IPS-18a (cell line): Measurements from ENCODE around the gene ZSCAN10.

Experiments used
- H3K27ac ChIP-seq: one replicate; pipeline ENCODE4 v1.5.1; 2013; ENCODE audit warnings: low read length
- H3K27me3 ChIP-seq: one replicate; pipeline ENCODE4 v1.6.1; 2013; ENCODE audit warnings: mild to moderate bottlenecking, low read length; ENCODE audit not compliant: control insufficient read depth, insufficient read depth
- H3K36me3 ChIP-seq: one replicate; pipeline ENCODE4 v1.6.1; 2013; ENCODE audit warnings: low read depth, low read length; ENCODE audit not compliant: control insufficient read depth
- H3K4me1 ChIP-seq: one replicate; pipeline ENCODE4 v1.6.1; 2013; ENCODE audit warnings: low read depth, low read length; ENCODE audit not compliant: control insufficient read depth
- H3K4me3 ChIP-seq: one replicate; pipeline ENCODE4 v1.5.1; 2013; ENCODE audit warnings: low read length
- H3K9ac ChIP-seq: one replicate; pipeline ENCODE4 v1.6.1; 2013; ENCODE audit warnings: mild to moderate bottlenecking, low read length, moderate library complexity
- H3K9me3 ChIP-seq: one replicate; pipeline ENCODE4 v1.6.1; 2013; ENCODE audit warnings: low read depth, low read length; ENCODE audit not compliant: control insufficient read depth

Gene ZSCAN10

DNA sequence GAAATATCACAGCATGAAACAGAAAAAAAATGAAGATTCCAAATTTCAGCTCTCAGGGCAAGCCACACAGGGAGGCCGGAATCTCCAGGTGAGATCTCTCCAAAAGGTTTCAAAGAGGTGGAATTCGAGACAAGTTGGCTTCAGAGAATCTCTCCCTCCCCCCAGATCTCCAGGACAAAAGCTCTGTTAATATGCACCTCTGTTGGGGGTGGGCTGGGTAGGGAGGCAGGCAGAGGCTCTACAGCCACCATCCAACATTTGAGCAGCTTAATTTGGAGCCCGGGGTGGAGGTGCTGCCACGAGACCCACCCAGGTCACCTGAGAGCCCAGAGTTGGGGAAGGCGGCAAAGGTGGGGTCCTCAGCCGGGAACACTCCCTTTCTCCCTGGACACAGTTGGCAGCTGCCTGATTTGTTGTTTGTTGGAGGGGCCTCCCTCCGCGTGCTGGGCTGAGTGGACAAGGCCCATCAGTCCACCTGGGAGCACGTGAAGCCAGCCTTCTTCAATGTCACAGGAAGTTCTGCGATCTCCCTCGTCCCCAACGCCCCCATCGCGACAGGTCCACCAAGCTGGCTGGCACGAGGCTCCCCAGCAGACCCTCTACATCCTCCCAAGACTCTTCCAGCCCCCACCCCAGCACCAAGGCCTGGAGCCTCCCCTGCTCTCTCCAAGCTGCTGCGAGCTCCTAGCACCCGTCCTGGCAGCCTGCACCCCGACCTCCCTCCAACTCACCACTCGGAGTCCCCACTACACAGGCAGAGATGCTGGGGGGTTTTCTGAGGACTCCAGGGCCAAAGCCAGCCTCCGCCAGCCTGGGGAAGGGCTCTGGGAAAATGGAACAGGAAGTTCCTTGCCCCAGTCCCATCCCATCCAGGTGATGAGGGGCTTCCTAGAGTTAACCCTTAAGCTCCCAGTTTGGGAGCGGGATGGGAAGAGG lies at the start of gene ZSCAN10:
ZSCAN10 (minus strand) TSS at position 836 of the 936 bp plus-strand sequence. CDS start 6,357 bp downstream, outside the sequence.
- H3K27ac ChIP-seq: peak within 1 kb of the TSS; percentile 96
- H3K9me3 ChIP-seq: no peaks in the 10 kb centered on the region
- H3K27me3 ChIP-seq: no peaks in the 10 kb centered on the region
- peaks cover 27% of the 10 kb centered on the region for H3K4me1 ChIP-seq
- peaks cover 10% of the 10 kb centered on the region for H3K36me3 ChIP-seq
- H3K9ac ChIP-seq: peak within 1 kb of the TSS; percentile 98
- peak within 1 kb of the TSS; percentile 95 for H3K4me3 ChIP-seq

- no peak overlapping the region for H3K9ac ChIP-seq
- H3K4me3 ChIP-seq: no peak overlapping the region
- no peaks in the 10 kb centered on the region for H3K9me3 ChIP-seq
- no peaks in the 10 kb centered on the region for H3K4me1 ChIP-seq
- no peaks in the 10 kb centered on the region for H3K36me3 ChIP-seq
- H3K27ac ChIP-seq: no peak overlapping the region
- peaks cover 20% of the 10 kb centered on the region for H3K27me3 ChIP-seq
Measured at GRCh38 chr16:3148256-3149192, 49.4 kb upstream of the ZSCAN10 start.

DNA sequence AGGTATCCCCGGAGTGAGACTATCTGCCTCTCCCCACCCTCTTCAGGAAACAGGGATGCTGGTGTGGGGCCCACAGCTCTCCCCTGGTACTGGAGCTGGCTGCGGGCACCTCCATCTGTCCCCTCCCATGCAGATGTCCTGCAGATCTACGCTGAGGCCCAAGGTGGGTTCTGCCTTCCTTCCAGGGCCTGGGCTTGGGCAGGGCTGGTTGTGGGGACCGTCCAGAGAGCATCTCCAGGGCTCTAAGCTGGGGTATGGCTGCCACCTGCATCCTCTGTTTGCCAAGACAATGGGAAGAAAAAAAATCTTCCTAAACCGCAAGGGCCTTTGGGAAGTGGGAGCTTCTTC lies 48.6 kb upstream of the ZSCAN10 start:
- no peak overlapping the region for H3K4me3 ChIP-seq
- no peaks in the 10 kb centered on the region for H3K36me3 ChIP-seq
- no peaks in the 10 kb centered on the region for H3K4me1 ChIP-seq
- no peaks in the 10 kb centered on the region for H3K9me3 ChIP-seq
- H3K27ac ChIP-seq: no peak overlapping the region
- no peak overlapping the region for H3K9ac ChIP-seq
- peaks cover 20% of the 10 kb centered on the region for H3K27me3 ChIP-seq

- no peak overlapping the region for H3K4me3 ChIP-seq
- no peak overlapping the region for H3K27ac ChIP-seq
Measured at GRCh38 chr16:3147046-3147756, 48.1 kb upstream of the ZSCAN10 start.

GRCh38 chr16:3145660-3146059 lies 46.6 kb upstream of the ZSCAN10 start:
- no peaks in the 10 kb centered on the region for H3K4me1 ChIP-seq
- no peaks in the 10 kb centered on the region for H3K36me3 ChIP-seq
- peaks cover 20% of the 10 kb centered on the region for H3K27me3 ChIP-seq
- no peak overlapping the region for H3K27ac ChIP-seq
- no peak overlapping the region for H3K9ac ChIP-seq
- no peak overlapping the region for H3K4me3 ChIP-seq
- H3K9me3 ChIP-seq: no peaks in the 10 kb centered on the region

More at GRCh38 chr16:3147046-3147756, 48.1 kb upstream of the ZSCAN10 start:
- Histone ChIP-seq H3K9me3 (no peaks in the 10 kb centered on the region), H3K4me1 (no peaks in the 10 kb centered on the region), H3K27me3 (peaks cover 20% of the 10 kb centered on the region), H3K36me3 (no peaks in the 10 kb centered on the region), H3K9ac (no peak overlapping the region)

- H3K4me1 ChIP-seq: no peaks in the 10 kb centered on the region
- no peak overlapping the region for H3K9ac ChIP-seq
- H3K27me3 ChIP-seq: peaks cover 20% of the 10 kb centered on the region
- H3K9me3 ChIP-seq: no peaks in the 10 kb centered on the region
- no peak overlapping the region for H3K4me3 ChIP-seq
- no peaks in the 10 kb centered on the region for H3K36me3 ChIP-seq
- no peak overlapping the region for H3K27ac ChIP-seq
Measured at GRCh38 chr16:3145151-3145550, 46.1 kb upstream of the ZSCAN10 start.

DNA sequence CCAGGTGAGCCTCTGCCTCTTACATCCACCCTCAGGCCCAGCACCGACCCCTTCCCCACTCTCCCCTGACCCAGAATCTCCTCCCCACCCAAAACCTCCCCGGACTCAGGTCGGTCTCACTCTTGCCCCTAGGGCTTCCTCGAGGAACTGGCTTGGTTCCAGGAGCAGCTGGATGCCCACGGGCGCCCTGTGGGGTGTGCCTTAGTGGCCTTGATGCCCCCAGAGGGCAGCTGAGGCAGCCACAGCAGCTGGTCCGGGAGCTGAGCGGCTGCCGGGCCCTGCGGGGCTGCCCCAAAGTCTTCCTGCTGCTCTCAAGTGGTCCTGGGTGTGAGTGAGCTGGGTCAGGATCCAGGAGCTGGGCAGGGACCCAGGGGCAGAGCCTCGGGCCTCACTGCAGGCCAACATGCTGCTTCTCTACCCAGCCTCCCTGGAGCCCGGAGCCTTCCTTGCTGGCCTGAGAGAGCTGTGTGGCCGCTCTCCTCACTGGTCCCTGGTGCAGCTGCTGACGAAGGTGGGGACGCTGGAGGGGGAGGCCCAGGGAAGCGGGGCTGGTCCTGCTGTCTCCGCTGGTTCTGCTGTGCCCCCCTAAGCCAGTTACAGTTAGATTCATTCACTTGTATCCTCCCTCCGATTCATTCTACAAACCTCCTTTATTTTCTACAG lies 45.4 kb upstream of the ZSCAN10 start:
- peaks cover 20% of the 10 kb centered on the region for H3K27me3 ChIP-seq
- no peaks in the 10 kb centered on the region for H3K4me1 ChIP-seq
- H3K9me3 ChIP-seq: no peaks in the 10 kb centered on the region
- H3K4me3 ChIP-seq: no peak overlapping the region
- no peaks in the 10 kb centered on the region for H3K36me3 ChIP-seq
- no peak overlapping the region for H3K27ac ChIP-seq
- H3K9ac ChIP-seq: no peak overlapping the region

DNA sequence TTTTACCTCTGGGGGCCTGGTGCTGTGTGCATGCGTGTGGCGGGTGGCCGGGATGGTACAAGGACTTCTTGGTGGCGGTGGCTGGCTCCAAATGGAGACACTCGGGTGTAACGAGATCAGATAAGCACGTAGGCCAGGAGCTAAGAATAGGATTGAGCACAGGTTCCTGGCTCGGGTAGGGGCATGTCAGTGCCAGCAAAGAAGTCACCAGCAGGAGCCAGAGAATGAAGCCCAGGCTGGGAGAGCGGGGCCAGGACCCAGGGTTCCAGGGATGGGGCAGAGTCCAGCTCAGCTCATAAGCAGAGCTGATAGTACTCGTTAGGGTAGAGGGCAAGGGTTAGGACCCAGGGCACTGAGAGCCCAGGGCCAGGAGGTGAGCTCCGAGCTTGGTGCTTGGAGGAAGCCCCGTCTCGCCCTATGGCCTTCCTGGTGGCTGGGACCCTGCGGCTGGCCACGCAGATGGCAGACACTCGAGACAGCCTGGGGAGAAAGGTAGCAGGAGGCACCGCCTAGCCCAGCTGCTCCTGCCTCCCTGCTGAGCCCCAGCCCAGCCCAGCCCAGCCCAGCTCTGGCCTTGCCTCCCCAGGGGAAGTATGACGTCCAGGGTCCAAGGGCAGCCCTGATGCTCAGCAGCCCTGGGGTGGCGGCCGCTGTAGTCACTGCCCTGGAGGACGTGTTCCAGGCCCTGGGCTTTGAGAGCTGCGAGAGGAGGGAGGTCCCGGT lies 44.7 kb upstream of the ZSCAN10 start:
- Histone ChIP-seq H3K4me3 (no peak overlapping the region), H3K9me3 (no peaks in the 10 kb centered on the region), H3K27me3 (peaks cover 13% of the 10 kb centered on the region), H3K4me1 (no peaks in the 10 kb centered on the region), H3K27ac (no peak overlapping the region), H3K9ac (no peak overlapping the region), H3K36me3 (no peaks in the 10 kb centered on the region)

GRCh38 chr16:3143189-3143588 lies 44.1 kb upstream of the ZSCAN10 start:
- Histone ChIP-seq H3K4me1 (no peaks in the 10 kb centered on the region), H3K27me3 (peaks cover 8% of the 10 kb centered on the region), H3K9me3 (no peaks in the 10 kb centered on the region), H3K27ac (no peak overlapping the region), H3K4me3 (no peak overlapping the region), H3K36me3 (no peaks in the 10 kb centered on the region), H3K9ac (no peak overlapping the region)

GRCh38 chr16:3142770-3143169 lies 43.7 kb upstream of the ZSCAN10 start:
- Histone ChIP-seq H3K4me1 (no peaks in the 10 kb centered on the region), H3K27me3 (peaks cover 3% of the 10 kb centered on the region), H3K9me3 (no peaks in the 10 kb centered on the region), H3K9ac (no peak overlapping the region), H3K36me3 (no peaks in the 10 kb centered on the region), H3K27ac (no peak overlapping the region), H3K4me3 (no peak overlapping the region)
